Osteocyte (in vitro differentiated cells): Measurements from ENCODE around the gene UST. TPM values are rescaled to one million over a fixed set of nuclear protein-coding genes. Genes with fewer than 3 reads are reported as not detected.

Source experiments
- DNase-seq: peaks from one replicate; pipeline ENCODE4 v3.0.0; 2021; ENCODE audit warnings: mixed read lengths; ENCODE audit not compliant: unreplicated experiment; ENCODE audit errors: extremely low spot score
- H3K27ac Mint-ChIP-seq: one replicate; pipeline ENCODE4 v1.8.0; 2021; ENCODE audit warnings: mild to moderate bottlenecking, mixed read lengths; ENCODE audit not compliant: unreplicated experiment
- H3K27me3 Mint-ChIP-seq: one replicate; pipeline ENCODE4 v1.8.0; 2021; ENCODE audit warnings: mixed read lengths; ENCODE audit not compliant: unreplicated experiment
- H3K36me3 Mint-ChIP-seq: one replicate; pipeline ENCODE4 v1.8.0; 2021; ENCODE audit warnings: mixed read lengths; ENCODE audit not compliant: unreplicated experiment
- H3K4me1 Mint-ChIP-seq: one replicate; pipeline ENCODE4 v1.8.0; 2021; ENCODE audit warnings: mixed read lengths; ENCODE audit not compliant: unreplicated experiment
- H3K4me3 Mint-ChIP-seq: one replicate; pipeline ENCODE4 v1.8.0; 2021; ENCODE audit warnings: mild to moderate bottlenecking, moderate library complexity, mixed read lengths; ENCODE audit not compliant: unreplicated experiment
- H3K9me3 Mint-ChIP-seq: one replicate; pipeline ENCODE4 v1.8.0; 2021; ENCODE audit warnings: mixed read lengths; ENCODE audit not compliant: unreplicated experiment
- CTCF ChIP-seq: fragments of 200-600 bp; sonication (generic); IDR thresholded peaks from 2 replicates; pipeline ENCODE4 v1.5.0; 2021; ENCODE audit warnings: antibody characterized with exemption, mild to moderate bottlenecking, moderate library complexity
- total RNA-seq: library from RNA; stranded (reverse); gene quantifications from 2 replicates; pipeline ENCODE4 v1.2.1, GENCODE V29; 2021

The UST gene
- total RNA-seq, 1 donor from 2014 or later = 15.7 TPM

DNA sequence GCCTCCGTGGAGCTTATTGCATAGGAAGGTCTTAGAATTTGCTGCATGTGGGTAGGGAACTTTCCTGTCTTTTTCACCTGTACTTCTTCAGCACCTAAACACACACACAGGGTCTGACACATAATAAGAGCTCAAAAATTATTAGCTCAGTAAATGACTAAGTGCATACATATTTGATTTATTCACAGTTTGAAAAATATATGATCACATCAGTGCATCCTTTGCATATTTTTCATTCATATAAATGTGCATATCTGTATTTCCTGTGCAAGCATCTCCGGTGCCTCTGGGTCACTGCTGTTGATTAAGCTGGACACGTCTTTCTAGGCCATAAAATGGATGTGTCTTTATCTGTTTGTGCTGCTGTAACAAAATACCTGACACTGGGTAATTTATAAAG is 234.7 kb downstream of the UST start:
- H3K27me3 Mint-ChIP-seq = no peaks in the 10 kb centered on the region
- no peaks in the 10 kb centered on the region for H3K9me3 Mint-ChIP-seq
- H3K4me1 Mint-ChIP-seq = peaks cover 13% of the 10 kb centered on the region
- H3K4me3 Mint-ChIP-seq = no peak overlapping the region
- TF ChIP-seq CTCF = no peak
- no peak for DNase-seq
- peaks cover 5% of the 10 kb centered on the region for H3K36me3 Mint-ChIP-seq
- no peak overlapping the region for H3K27ac Mint-ChIP-seq

DNA sequence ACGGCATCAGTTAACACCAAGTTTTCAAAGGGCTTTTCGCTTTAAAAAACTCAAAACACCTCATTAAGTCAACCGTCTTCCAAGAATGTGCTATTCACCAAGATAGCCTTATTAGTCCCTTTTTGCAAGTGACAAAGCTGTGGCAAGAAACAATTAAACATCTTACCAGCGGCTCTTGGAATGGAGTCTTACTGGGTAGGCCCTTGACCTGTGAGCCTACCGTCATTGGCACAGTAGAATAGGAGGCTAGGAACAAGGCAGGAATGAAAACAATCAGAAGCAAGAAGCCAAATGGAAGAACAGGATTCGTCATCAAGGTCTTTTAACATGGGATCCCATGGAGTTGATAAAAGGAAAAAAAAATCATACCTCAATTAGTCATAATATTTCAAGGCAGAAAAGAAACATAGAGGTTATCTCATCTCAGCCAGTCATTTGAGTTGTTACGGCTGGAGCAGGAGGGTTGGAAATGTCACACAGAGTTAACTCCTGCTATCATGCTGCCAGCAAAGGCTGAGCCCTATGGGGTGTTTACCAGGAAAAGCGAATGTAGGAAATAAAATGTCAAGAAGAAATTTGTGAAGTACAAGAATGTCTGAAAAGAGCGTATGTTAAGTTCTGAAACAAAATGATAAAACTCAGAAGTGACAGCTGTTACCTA is 236.4 kb downstream of the UST start:
- H3K36me3 Mint-ChIP-seq = peaks cover 10% of the 10 kb centered on the region
- no peak overlapping the region for H3K27ac Mint-ChIP-seq
- H3K9me3 Mint-ChIP-seq = no peaks in the 10 kb centered on the region
- H3K4me3 Mint-ChIP-seq = no peak overlapping the region
- no peak for DNase-seq
- TF ChIP-seq CTCF = no peak
- H3K4me1 Mint-ChIP-seq = peaks cover 13% of the 10 kb centered on the region
- H3K27me3 Mint-ChIP-seq = no peaks in the 10 kb centered on the region

GRCh38 chr6:148983966-148984365 is 237.1 kb downstream of the UST start:
- Mint-ChIP-seq H3K4me1 (peaks cover 14% of the 10 kb centered on the region), H3K27me3 (no peaks in the 10 kb centered on the region), H3K27ac (no peak overlapping the region), H3K36me3 (peaks cover 10% of the 10 kb centered on the region), H3K9me3 (no peaks in the 10 kb centered on the region), H3K4me3 (no peak overlapping the region)
- no peak for DNase-seq
- no peak for TF ChIP-seq CTCF

- no peak for DNase-seq
- peaks cover 18% of the 10 kb centered on the region for H3K4me1 Mint-ChIP-seq
- H3K27me3 Mint-ChIP-seq = no peaks in the 10 kb centered on the region
- peaks cover 10% of the 10 kb centered on the region for H3K36me3 Mint-ChIP-seq
- no peak overlapping the region for H3K4me3 Mint-ChIP-seq
- no peak for TF ChIP-seq CTCF
- H3K9me3 Mint-ChIP-seq = no peaks in the 10 kb centered on the region
- no peak overlapping the region for H3K27ac Mint-ChIP-seq
These were observed 237.8 kb downstream of the UST start for GRCh38 chr6:148984531-148985056.

- peaks cover 10% of the 10 kb centered on the region for H3K36me3 Mint-ChIP-seq
- H3K4me3 Mint-ChIP-seq = no peak overlapping the region
- no peaks in the 10 kb centered on the region for H3K27me3 Mint-ChIP-seq
- peaks cover 18% of the 10 kb centered on the region for H3K4me1 Mint-ChIP-seq
- no peak for DNase-seq
- H3K9me3 Mint-ChIP-seq = no peaks in the 10 kb centered on the region
- TF ChIP-seq CTCF = no peak
- no peak overlapping the region for H3K27ac Mint-ChIP-seq
These were observed 238.7 kb downstream of the UST start for GRCh38 chr6:148985499-148985898.
